Measurements from ENCODE around the gene UXS1. TPM values are rescaled to one million over a fixed set of nuclear protein-coding genes. Genes with fewer than 3 reads are reported as not detected.
"Not testable (repeated sequence)": the region's sequence is repeated elsewhere in the genome, so short reads cannot be mapped to it uniquely, and the experiment has no call there.

The UXS1 gene
- total and polyA plus RNA-seq, 11 donors: 11.0 to 36.9 (median 30.9) TPM

DNA sequence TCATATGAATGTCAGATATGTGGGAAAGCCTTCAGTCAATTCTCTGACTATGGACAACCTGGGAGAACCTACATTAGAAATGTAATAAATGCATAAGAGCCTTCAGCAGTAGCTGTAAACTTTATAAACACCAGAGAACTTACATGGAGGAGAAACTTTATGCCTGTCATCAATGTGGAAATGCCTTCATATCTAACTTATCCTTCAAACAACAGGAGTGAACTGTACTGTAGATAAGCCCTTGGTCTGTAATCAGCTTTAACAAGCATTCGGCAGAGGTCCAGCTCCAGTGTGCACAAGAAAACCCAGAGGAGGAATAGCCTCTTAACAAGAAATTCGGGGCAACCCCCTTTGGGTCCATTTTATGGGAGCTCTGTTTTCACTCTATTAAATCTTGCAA is 14.8 kb upstream of the UXS1 start:
- H3K4me3 ChIP-seq: no peak overlapping the region
- H3K27ac ChIP-seq: no peak overlapping the region
- 43 to 59% (median 56%) methylated on average over 2 of the region's 2 CpGs for WGBS, 4 donors
- H3K27me3 ChIP-seq: no peaks in the 10 kb centered on the region
- intact Hi-C loops (cut with DNase I): no loop called here
- H3K36me3 ChIP-seq: no peaks in the 10 kb centered on the region
- DNase-seq (no peak), ATAC-seq (no peak)
- TF ChIP-seq POLR2A (IDR thresholded peaks at IDR 0.05): no peak
- TF ChIP-seq, protein P1, sequence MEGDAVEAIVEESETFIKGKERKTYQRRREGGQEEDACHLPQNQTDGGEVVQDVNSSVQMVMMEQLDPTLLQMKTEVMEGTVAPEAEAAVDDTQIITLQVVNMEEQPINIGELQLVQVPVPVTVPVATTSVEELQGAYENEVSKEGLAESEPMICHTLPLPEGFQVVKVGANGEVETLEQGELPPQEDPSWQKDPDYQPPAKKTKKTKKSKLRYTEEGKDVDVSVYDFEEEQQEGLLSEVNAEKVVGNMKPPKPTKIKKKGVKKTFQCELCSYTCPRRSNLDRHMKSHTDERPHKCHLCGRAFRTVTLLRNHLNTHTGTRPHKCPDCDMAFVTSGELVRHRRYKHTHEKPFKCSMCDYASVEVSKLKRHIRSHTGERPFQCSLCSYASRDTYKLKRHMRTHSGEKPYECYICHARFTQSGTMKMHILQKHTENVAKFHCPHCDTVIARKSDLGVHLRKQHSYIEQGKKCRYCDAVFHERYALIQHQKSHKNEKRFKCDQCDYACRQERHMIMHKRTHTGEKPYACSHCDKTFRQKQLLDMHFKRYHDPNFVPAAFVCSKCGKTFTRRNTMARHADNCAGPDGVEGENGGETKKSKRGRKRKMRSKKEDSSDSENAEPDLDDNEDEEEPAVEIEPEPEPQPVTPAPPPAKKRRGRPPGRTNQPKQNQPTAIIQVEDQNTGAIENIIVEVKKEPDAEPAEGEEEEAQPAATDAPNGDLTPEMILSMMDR (IDR thresholded peaks at IDR 0.05): no peak
- peaks cover 0 to 8% (median 0%) of the 10 kb centered on the region in 12 donors for H3K9me3 ChIP-seq
- H3K4me1 ChIP-seq: no peaks in the 10 kb centered on the region

DNA sequence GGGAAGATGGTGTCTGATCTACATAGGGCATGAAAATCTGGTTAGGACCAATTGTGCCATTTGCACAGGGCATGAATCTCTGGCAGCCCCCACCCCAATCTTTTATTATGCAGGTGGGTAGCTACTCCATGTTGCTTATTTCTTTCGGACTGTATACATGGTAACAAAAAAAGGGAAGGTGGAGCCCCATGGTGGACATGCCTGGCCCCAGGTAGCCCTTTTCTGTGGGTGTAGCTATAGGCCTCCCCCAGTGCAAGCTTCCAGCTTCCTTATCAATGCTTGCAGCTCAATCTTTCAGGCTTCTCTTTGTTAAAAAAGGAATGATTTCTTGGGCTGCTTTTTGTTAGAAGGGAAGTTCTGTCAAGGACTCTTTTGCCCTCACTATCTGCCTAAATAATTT is 14.3 kb upstream of the UXS1 start:
- Histone ChIP-seq H3K4me1 (no peaks in the 10 kb centered on the region), H3K9me3 (peaks cover 0 to 8% (median 0%) of the 10 kb centered on the region in 12 donors), H3K27me3 (no peaks in the 10 kb centered on the region), H3K4me3 (no peak overlapping the region), H3K36me3 (no peaks in the 10 kb centered on the region), H3K27ac (no peak overlapping the region)
- TF ChIP-seq, protein P1 (IDR thresholded peaks at IDR 0.05): no peak
- TF ChIP-seq POLR2A (IDR thresholded peaks at IDR 0.05): no peak
- no peak for ATAC-seq
- DNase-seq: no peak
- 78 to 97% (median 90%) methylated on average over 1 of the region's 1 CpG for WGBS, 4 donors
- intact Hi-C loops (cut with DNase I): no loop called here

DNA sequence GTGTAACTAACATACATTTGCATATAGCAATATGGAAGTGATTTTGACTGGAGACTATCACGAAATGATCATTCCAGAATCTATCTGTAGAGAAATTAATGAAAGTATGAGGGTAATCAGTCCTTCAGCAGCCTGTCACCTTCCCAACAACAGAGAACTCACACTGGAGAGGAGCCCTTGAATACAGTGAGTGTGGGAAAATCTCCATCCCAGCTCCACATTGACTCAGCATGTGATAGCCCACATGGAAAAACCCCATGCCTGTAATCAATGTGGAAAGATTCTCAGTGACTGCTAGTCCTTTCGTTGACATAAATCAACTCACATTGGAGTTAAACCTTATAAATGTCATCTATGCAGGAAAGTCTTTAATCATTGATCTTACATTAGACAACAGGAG is 13.1 kb upstream of the UXS1 start:
- H3K9me3 ChIP-seq: peaks cover 0 to 8% (median 0%) of the 10 kb centered on the region in 12 donors
- H3K27ac ChIP-seq: no peak overlapping the region
- no peaks in the 10 kb centered on the region for H3K36me3 ChIP-seq
- TF ChIP-seq, protein P1 (IDR thresholded peaks at IDR 0.05): no peak
- no peak for TF ChIP-seq POLR2A (IDR thresholded peaks at IDR 0.05)
- intact Hi-C loops (cut with DNase I): no loop called here
- no peak for DNase-seq
- no peaks in the 10 kb centered on the region for H3K27me3 ChIP-seq
- H3K4me1 ChIP-seq: no peaks in the 10 kb centered on the region
- no peak for ATAC-seq
- WGBS, 4 donors: 87 to 92% (median 90%) methylated on average over 2 of the region's 2 CpGs
- H3K4me3 ChIP-seq: no peak overlapping the region

DNA sequence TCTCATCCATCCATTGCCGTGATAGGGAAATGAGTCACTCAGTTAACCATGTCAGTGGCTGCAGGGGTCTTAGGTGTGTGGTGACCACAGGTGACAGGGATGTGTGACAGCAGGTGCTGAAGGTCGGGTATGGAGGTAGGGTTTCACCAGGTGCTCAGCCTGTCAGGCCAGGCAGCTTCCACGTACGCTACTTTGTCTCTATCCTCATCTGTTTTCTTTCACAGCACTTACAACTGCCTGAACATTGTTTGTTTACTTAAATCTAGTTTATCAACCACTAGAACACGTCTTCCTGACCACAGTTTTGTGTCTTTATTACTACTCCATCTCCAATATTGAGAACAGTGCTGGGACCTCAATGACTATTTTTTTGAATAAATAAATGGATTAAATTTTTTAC is 11.4 kb upstream of the UXS1 start:
- no peaks in the 10 kb centered on the region for H3K27me3 ChIP-seq
- DNase-seq: no peak
- intact Hi-C loops (cut with DNase I): no loop called here
- no peaks in the 10 kb centered on the region for H3K4me1 ChIP-seq
- H3K27ac ChIP-seq: no peak overlapping the region
- TF ChIP-seq, protein P1 (IDR thresholded peaks at IDR 0.05): no peak
- TF ChIP-seq POLR2A (IDR thresholded peaks at IDR 0.05): no peak
- no peak overlapping the region for H3K4me3 ChIP-seq
- no peak for ATAC-seq
- WGBS, 4 donors: 72 to 81% (median 75%) methylated on average over 4 of the region's 5 CpGs
- peaks cover 0 to 8% (median 0%) of the 10 kb centered on the region in 12 donors for H3K9me3 ChIP-seq
- no peaks in the 10 kb centered on the region for H3K36me3 ChIP-seq

DNA sequence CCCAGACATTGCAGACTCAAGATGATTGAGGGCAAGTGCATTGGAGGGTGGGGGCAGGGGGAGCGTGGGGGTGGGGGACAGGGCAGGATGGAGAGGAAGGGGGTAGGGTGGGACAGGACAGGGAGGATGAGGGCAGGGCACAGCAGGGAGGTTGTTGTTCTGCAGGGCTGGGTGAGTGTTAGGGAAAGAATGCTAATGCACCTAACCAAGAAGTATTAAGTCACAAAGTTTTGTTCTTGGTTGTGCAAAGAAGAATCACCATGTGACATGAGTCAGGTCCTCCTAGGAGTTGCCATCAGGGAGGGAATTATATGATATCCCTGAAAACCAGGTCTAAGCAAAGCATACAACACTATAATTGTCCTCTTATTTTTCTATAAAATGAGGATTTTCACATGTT is 10.4 kb upstream of the UXS1 start:
- H3K4me3 ChIP-seq; H3K4me1 ChIP-seq; intact Hi-C loops (cut with DNase I); H3K27me3 ChIP-seq; H3K27ac ChIP-seq; H3K36me3 ChIP-seq; H3K9me3 ChIP-seq; DNase-seq; ATAC-seq: not testable (repeated sequence)
- WGBS, 4 donors: 62 to 92% (median 80%) methylated on average over 1 of the region's 1 CpG

All from heart left ventricle (tissue), 16 donors.